Eye (tissue), 1 donor: ENCODE results near the gene UVSSA.

Source experiments
- DNase-seq: peaks from one replicate; pipeline ENCODE4 v3.0.0-alpha.2; 2015

The UVSSA gene

GRCh38 chr4:1346781-1347409 lies at the start of gene UVSSA:
Gene UVSSA (plus strand): TSS chr4:1347208. CDS start chr4:1348092, 884 bp downstream.
- DNase-seq, result peak; percentile 100

GRCh38 chr4:1297456-1298325 lies 49.3 kb upstream of the UVSSA start:
- no peak for DNase-seq

- DNase-seq, result no peak
These were observed 48.5 kb upstream of the UVSSA start for GRCh38 chr4:1298461-1298860.

- DNase-seq, result no peak
These were observed 47.6 kb upstream of the UVSSA start for GRCh38 chr4:1299301-1299860.

GRCh38 chr4:1300466-1301455 lies 46.2 kb upstream of the UVSSA start:
- no peak for DNase-seq

GRCh38 chr4:1302159-1302558 lies 44.8 kb upstream of the UVSSA start:
- no peak for DNase-seq

- DNase-seq, result no peak
These were observed 41.7 kb upstream of the UVSSA start for GRCh38 chr4:1305261-1305711.

- DNase-seq, result no peak
These were observed 41.1 kb upstream of the UVSSA start for GRCh38 chr4:1305781-1306455.

GRCh38 chr4:1307951-1308735 lies 38.9 kb upstream of the UVSSA start:
- no peak for DNase-seq

GRCh38 chr4:1309261-1310010 lies 37.6 kb upstream of the UVSSA start:
- peak; percentile 96 for DNase-seq

GRCh38 chr4:1310031-1310795 lies 36.8 kb upstream of the UVSSA start:
- DNase-seq, result no peak

GRCh38 chr4:1310796-1311631 lies 36.0 kb upstream of the UVSSA start:
- DNase-seq, result no peak

- no peak for DNase-seq
These were observed 34.0 kb upstream of the UVSSA start for GRCh38 chr4:1312821-1313640.

GRCh38 chr4:1315306-1315705 lies 31.7 kb upstream of the UVSSA start:
- no peak for DNase-seq

GRCh38 chr4:1315836-1316536 lies 31.0 kb upstream of the UVSSA start:
- DNase-seq, result no peak

GRCh38 chr4:1316537-1317168 lies 30.4 kb upstream of the UVSSA start:
- DNase-seq, result no peak
